SH-SY5Y (cell line): ENCODE data around the gene URAD.

Experiments used
- GATA2 ChIP-seq: IDR thresholded peaks from 2 replicates; pipeline ENCODE4 v1.6.1; 2011; ENCODE audit warnings: mild to moderate bottlenecking, low read depth, low read length
- GATA3 ChIP-seq: IDR thresholded peaks from 2 replicates; pipeline ENCODE4 v1.6.1; 2011; ENCODE audit warnings: low read depth, mild to moderate bottlenecking, low read length, moderate library complexity

URAD gene

DNA sequence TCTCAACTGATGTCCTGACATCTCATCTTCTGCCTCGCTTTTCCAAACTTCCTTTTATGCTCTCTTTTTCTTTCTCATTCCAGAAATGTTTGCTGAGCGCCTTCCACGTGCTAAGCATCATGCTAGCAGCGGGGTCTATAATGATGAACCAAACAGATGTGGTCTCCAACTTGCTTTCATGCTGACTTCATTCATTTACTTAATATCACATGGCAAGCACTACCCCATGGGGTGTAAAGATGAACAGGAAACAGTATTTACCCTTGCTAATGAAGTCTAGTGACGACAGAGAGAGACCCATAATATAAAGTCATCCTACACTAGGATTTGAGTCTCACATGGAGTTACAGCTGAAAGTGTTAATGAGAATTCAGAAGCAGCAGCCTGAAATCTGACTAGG is 21.6 kb upstream of the URAD start:
- TF ChIP-seq GATA3, result no peak

DNA sequence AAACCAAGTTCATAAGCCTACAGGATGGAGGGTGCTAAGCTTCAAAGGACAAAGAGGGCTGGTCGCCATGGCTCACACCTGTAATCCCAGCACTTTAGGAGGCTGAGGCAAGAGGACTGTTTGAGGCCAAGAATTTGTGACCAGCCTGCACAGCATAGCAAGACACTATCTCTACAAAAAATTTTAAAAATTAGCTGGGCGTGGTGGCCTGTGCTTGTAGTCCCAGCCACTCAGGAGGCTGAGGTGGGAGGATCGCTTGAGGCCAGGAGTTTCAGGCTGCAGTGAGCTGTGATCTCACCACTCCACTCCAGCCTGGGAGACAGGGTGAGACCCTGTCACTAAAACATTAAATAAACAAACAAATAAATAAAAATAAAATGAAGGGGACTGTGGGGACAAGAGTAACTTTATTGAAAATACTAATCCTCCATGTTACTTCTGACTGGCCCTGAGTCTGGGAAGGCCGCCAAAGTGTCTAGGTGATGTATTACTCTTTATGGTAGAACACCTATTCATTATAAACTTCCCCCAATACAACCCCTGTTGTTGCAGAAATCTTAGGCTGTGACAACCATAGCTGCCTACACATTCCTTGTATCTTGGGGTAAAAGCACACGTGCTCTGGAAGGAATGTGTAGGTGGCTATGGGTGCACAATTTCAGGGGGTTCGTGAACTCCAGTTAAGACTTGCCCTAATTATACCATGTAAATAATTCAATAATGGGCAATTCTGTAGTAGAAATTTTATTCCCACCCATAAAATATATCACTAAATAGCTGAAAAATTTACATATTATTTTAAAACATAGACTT is 14.6 kb upstream of the URAD start:
- TF ChIP-seq GATA2, result no peak

DNA sequence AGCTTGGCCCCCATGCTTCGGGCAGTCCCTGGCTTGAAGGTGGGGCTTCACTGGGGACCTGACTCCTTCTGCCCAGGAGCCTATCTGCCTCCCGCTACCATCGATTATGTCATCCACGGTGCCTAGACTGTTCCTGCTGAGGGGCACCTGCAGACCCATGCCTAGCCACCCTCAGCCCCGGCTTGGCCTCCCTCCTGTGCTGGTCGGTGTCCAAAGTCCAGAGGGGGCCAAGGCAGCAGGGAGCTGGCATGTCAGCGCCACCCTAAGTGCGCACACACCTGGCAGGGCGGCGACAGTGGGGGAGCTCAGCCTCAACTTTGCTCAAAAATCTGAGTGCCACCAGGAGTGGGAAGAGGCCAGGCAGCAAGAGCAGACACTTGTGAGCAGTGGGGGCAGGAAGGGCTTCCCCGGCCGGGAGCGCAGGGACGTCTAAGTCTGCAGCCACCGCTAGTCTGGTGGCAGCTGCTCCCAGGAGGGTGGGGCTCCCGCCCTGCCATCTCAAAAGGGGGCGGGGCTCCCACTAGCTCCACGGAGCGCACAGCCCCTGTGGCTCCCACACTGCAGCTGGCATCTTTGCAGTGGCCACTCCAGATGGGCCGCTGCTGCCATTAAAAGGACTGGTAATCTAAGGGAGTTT is 13.5 kb upstream of the URAD start:
- TF ChIP-seq GATA2, result no peak
- no peak for TF ChIP-seq GATA3

DNA sequence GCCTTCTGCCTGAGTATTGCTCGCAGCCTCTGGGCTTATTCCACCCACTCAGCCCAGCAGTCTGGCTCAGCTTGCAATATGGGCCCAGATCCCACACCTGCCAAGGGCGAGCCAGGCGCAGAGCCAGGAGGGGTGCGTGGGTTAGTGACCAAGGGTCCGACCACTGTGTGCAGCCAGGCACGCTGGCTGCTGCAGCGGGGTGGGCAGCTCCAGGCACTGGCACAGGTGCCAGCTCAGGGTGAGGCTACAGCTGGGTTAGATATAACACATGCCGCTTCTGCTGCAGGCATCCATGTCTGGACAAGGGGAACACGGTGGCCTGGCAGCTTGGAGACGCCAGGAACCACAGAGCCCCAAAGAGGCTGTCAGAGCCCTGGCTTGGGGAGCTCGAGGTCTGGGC is 12.6 kb upstream of the URAD start:
- TF ChIP-seq GATA3, result no peak
- no peak for TF ChIP-seq GATA2

DNA sequence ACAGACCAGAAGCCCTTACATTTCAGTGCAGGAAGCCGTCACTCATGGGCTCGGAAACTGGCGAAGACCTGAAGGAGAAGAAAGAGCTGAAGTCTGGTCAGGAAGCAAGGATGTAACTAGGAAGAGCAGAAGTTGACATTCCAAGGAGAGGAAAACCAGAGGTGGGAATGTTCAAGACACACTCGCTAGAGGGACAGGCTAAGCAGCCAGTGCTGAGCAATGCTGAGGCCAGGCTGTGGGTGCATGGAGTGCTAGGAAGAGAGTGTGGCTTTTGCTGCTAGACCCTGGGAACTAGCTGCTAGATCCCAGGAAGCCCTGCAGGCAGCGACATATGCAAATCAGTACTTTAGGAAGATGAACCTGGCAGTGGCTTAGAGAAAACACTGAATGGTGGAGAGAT is 12.1 kb upstream of the URAD start:
- no peak for TF ChIP-seq GATA2

DNA sequence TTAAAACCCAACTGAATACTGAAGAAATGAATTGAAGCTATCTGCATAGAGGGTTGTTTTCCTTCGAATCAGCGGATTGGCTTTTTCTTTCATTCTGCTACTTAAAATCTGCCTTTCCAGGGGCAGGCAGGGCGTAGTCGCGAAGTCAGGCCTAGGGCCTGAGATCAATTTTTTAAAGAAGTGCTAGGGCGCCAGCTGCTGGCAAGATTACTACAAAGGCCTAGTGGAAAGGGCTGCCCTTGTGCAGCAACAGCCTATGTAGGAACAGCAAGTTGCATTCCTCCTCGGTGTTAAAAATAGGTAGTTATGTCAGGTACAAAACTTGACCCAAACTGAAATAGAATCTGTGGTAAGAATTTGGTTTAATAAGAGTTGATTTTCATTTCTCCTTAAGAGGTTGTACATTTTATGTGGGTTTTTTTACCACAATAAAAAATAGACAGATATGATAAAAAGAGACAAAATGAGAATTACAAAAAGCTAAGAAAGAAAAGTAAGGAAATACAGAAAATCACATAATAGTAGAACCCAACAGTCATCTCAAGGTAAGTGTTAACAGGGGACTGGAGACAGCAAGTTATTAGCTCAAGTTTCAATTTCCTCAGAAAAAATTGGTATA is 9.5 kb upstream of the URAD start:
- TF ChIP-seq GATA2, result no peak
- TF ChIP-seq GATA3, result no peak

DNA sequence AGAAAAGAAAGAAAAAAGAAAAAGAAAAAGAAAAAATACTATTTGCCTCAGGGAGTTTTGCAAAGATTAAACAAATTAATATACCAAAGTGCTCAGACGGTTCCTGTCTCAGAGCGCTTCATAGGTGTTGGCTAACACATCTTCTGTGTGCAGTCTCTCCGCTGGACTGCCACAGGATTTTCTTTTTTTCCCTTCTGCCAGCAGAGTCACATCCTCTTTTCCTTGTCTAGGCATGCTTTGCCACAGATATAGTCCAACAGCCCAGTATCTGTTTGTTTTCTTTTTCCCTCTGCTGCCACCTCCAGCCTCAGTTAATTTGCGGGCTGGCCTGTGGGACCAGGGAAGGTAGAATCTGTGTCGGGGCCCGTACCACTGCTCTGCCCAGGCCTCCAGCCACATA is 3.4 kb upstream of the URAD start:
- TF ChIP-seq GATA3 (no peak), GATA2 (no peak)

DNA sequence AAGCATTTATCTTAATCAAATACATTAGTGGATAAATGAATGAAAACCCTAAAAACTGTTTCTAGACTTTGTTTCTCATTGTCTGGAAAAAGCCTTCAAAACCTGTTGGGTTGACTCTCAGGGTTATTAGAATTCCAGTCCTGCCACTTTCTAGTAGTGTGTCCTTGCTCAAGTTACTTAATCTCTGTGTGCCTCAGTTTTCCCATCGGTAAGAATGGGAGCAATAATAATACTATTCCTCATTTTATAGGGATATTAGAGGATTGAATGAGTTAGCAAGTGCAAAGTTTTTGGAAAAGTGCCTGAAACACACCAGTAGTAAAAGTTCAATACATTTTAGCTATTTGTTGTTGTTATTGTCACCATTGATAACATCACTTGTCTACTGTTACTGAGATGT is 2.9 kb downstream of the URAD start:
- TF ChIP-seq GATA2 (no peak), GATA3 (no peak)

DNA sequence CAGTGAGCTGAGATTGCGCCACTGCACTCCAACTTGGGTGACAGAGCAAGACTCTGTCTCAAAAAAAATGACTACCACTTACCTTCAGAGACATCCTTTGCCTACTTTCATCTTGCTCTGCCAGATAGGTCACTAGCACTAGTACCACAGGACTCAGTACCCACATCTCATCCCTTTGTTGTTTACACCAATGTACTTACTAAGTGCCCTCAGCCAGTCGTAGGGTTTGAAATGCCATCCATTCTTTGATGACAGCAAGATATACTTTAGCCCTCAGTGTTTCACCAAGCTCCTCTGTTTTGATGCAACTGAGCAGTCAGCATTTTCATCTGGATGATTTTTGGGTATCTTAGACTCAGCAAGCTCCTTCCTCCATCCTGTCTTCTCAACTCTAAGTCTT is 6.1 kb downstream of the URAD start:
- no peak for TF ChIP-seq GATA3
- no peak for TF ChIP-seq GATA2

DNA sequence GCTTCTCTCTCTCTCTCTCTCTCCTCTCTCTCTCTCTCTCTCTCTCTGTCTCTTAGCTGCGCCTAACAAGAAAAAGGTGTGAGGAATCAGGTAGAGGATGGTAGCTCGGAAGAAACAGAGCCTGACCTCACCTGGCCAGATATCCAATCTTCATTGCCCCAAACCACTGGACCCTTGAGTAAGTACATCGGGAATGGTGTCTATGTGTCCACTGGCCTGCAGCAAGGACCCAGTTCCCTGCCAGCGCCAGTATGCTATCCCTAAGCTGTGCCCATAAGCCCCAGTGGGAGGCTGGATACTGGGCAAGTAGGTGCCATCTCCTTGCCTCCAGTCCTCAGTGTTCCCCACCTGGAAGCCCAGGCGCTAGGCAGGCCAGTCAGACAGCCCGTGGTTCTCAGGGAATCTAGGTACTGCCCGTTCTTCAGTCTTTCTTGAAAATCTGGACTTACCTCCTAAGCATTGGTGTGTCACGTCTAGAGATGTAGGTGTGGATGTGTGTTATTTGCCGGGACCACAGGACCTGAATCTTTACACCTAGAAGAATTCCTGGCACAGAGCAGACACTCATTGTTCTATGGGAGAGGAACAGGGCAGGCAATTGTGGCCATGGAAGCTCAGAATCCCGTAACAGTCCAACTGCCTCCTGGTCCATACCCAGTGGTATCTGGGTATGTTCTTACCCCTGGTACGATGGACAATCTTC is 7.3 kb downstream of the URAD start:
- TF ChIP-seq GATA3 (no peak), GATA2 (no peak)

DNA sequence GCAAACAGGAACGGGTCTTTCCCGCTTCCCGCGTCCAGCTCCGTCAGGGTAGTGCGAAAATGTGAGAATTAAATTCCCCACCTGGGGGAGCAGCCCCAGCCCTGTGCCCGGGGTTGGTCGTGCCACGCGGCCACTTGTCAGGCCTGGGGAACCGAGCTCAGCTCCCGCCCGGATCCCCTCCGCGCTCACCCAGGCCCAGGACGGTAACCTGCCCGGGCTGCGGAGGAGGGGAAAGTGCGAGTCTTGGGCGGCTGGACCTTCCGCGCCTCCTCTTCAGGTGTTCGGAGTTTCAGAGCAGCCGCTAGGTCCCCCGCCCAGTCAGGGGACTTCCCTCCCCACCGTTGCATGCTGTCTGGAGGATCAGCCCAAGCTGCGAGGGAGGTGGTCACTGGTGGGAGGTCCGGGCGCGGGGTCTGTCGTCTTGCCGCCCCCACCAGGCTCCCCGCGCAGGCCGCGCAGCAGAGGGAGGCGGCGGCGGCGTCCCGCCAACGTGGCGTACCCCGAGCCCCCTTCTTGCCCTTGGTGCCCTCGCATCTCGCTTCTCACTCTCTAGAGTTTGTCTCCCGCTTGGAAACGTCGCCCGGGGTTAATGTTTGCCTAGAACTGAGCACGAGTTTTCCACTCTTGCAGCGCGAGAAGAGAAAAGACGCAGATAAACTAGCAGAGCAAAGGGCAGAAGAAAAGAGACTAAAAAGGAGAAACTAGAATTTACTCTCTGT is 8.1 kb downstream of the URAD start:
- no peak for TF ChIP-seq GATA3
- no peak for TF ChIP-seq GATA2

DNA sequence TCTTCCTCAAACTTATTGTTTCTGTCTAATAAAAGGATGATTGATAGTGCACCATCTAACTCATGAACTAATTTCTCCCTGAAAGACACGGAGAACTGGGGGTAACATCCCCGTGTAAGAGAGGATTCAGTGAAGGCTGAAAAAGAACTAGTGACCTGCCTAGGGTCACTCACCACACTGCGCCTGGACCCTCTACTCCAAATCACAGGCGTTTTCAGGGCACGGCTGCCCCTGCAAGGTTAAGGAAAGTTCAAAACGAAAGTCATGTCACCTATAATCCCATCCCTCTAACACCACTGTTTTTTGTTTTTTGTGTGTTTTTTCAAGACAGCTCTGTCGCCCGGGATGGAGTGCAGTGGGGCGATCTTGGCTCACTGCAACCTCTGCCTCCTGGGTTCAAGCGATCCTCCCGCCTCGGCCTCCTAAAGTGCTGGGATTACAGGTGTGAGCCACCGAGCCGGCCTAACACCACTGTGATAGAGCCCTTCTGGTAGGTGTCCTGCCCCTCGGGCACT is 8.7 kb downstream of the URAD start:
- TF ChIP-seq GATA3 (no peak), GATA2 (no peak)

DNA sequence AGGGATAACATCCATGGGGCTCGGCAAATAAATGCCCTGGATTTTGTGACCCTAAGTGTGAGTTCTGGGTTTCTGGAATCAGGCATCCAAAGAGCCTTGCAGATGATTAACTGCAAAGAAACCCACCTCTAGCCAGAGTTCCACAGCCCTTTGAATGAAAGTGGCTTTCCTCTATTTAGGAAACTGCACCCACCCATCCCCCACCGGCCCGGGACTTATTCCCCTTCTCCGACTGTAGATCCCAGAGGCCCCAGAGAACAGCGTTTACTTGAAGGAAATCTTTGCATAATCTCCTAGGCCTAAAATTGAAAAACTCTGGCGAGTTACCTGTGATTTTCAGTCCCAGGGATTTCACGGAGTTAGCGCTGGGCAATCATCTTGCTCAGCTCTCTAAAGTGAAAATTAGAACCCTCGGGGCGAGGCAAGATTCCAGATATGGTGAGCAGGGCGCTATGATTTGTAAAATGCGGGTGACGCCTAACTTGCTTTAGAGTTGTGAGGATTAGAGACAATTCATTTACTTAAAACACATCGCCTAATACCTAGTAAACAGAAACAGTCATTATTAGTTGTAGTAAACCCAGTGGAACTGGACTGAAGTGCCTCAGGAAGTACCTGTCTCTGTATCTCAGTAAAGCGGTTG is 9.4 kb downstream of the URAD start:
- TF ChIP-seq GATA2 (no peak), GATA3 (no peak)
